Fibroblast of pulmonary artery (primary cell): ENCODE measurements around the gene ZNF189.

ENCODE experiments used
- DNase-seq: peaks from one replicate; pipeline ENCODE4 v3.0.0-alpha.2; 2010; ENCODE audit warnings: low read depth
- H3K4me3 ChIP-seq: replicated peaks from 2 replicates; pipeline ENCODE4 v1.5.1; 2011; ENCODE audit warnings: low read depth, mild to moderate bottlenecking, control low read depth, low read length, moderate library complexity
- CTCF ChIP-seq: IDR thresholded peaks from 2 replicates; pipeline ENCODE4 v1.5.1; 2011; ENCODE audit warnings: mild to moderate bottlenecking, control low read depth, low read length, inconsistent platforms; ENCODE audit errors: missing control alignments

ZNF189 gene

GRCh38 chr9:101418518-101419430 lies 20.1 kb downstream of the ZNF189 start:
- peak; percentile 33 for DNase-seq
- no peak overlapping the region for H3K4me3 ChIP-seq
- TF ChIP-seq CTCF = no peak

GRCh38 chr9:101419863-101420262 lies 21.2 kb downstream of the ZNF189 start:
- no peak for DNase-seq
- H3K4me3 ChIP-seq = no peak overlapping the region
- TF ChIP-seq CTCF = no peak

- no peak for TF ChIP-seq CTCF
- H3K4me3 ChIP-seq = no peak overlapping the region
- DNase-seq = no peak
Measured at GRCh38 chr9:101421653-101422065, 23.0 kb downstream of the ZNF189 start.

- no peak overlapping the region for H3K4me3 ChIP-seq
- DNase-seq = no peak
- no peak for TF ChIP-seq CTCF
Measured at GRCh38 chr9:101427358-101427757, 28.7 kb downstream of the ZNF189 start.

GRCh38 chr9:101427957-101428655 lies 29.5 kb downstream of the ZNF189 start:
- H3K4me3 ChIP-seq = no peak overlapping the region
- no peak for DNase-seq
- no peak for TF ChIP-seq CTCF

GRCh38 chr9:101428909-101429308 lies 30.3 kb downstream of the ZNF189 start:
- H3K4me3 ChIP-seq = no peak overlapping the region
- TF ChIP-seq CTCF = no peak
- DNase-seq = no peak
